Activated naive CD4-positive, alpha-beta T cell treated with anti-CD3 and anti-CD28 coated beads, Interleukin-2, amount 50 U/mL, for 24 hours (primary cell): ENCODE data around the gene MFSD1.
A peak's percentile ranks its signal among the peaks of the same experiment; 100 is the strongest.
"Not testable (repeated sequence)": the region's sequence is repeated elsewhere in the genome, so short reads cannot be mapped to it uniquely, and the experiment has no call there.

Experiments
- H3K27ac Mint-ChIP-seq: one replicate; pipeline ENCODE4 v1.8.0; 2021; ENCODE audit warnings: mild to moderate bottlenecking, mixed read lengths
- H3K27me3 Mint-ChIP-seq: one replicate; pipeline ENCODE4 v1.8.0; 2021; ENCODE audit warnings: mixed read lengths
- H3K36me3 Mint-ChIP-seq: one replicate; pipeline ENCODE4 v1.8.0; 2021; ENCODE audit warnings: mixed read lengths
- H3K4me1 Mint-ChIP-seq: one replicate; pipeline ENCODE4 v1.8.0; 2021; ENCODE audit warnings: mixed read lengths
- H3K4me3 Mint-ChIP-seq: one replicate; pipeline ENCODE4 v1.8.0; 2021; ENCODE audit warnings: mild to moderate bottlenecking, mixed read lengths
- H3K9me3 Mint-ChIP-seq: one replicate; pipeline ENCODE4 v1.8.0; 2021; ENCODE audit warnings: mixed read lengths

MFSD1 gene

GRCh38 chr3:158790901-158791589 lies 10.8 kb upstream of the MFSD1 start:
- no peaks in the 10 kb centered on the region for H3K36me3 Mint-ChIP-seq
- peak overlapping the region; percentile 87 for H3K4me3 Mint-ChIP-seq
- H3K27me3 Mint-ChIP-seq, result no peaks in the 10 kb centered on the region
- H3K27ac Mint-ChIP-seq, result peak overlapping the region; percentile 86
- peaks cover 5% of the 10 kb centered on the region for H3K4me1 Mint-ChIP-seq
- no peaks in the 10 kb centered on the region for H3K9me3 Mint-ChIP-seq

- H3K4me1 Mint-ChIP-seq, H3K36me3 Mint-ChIP-seq, H3K27ac Mint-ChIP-seq, H3K9me3 Mint-ChIP-seq, H3K4me3 Mint-ChIP-seq, H3K27me3 Mint-ChIP-seq: not testable (repeated sequence)
These were observed 10.3 kb upstream of the MFSD1 start for GRCh38 chr3:158791590-158791920.

- Mint-ChIP-seq H3K36me3 (no peaks in the 10 kb centered on the region), H3K9me3 (no peaks in the 10 kb centered on the region), H3K4me3 (no peak overlapping the region), H3K27me3 (no peaks in the 10 kb centered on the region), H3K4me1 (peaks cover 5% of the 10 kb centered on the region), H3K27ac (no peak overlapping the region)
These were observed 9.1 kb upstream of the MFSD1 start for GRCh38 chr3:158792709-158793108.

- H3K27ac Mint-ChIP-seq, result no peak overlapping the region
- H3K36me3 Mint-ChIP-seq, result no peaks in the 10 kb centered on the region
- no peaks in the 10 kb centered on the region for H3K9me3 Mint-ChIP-seq
- no peak overlapping the region for H3K4me3 Mint-ChIP-seq
- H3K4me1 Mint-ChIP-seq, result peaks cover 5% of the 10 kb centered on the region
- H3K27me3 Mint-ChIP-seq, result no peaks in the 10 kb centered on the region
These were observed 7.6 kb upstream of the MFSD1 start for GRCh38 chr3:158794206-158794605.

- H3K27ac Mint-ChIP-seq, result no peak overlapping the region
- H3K4me3 Mint-ChIP-seq, result no peak overlapping the region
- no peaks in the 10 kb centered on the region for H3K9me3 Mint-ChIP-seq
- no peaks in the 10 kb centered on the region for H3K36me3 Mint-ChIP-seq
- H3K27me3 Mint-ChIP-seq, result no peaks in the 10 kb centered on the region
- H3K4me1 Mint-ChIP-seq, result peaks cover 5% of the 10 kb centered on the region
These were observed 6.8 kb upstream of the MFSD1 start for GRCh38 chr3:158794936-158795518.

GRCh38 chr3:158801201-158801600 lies 653 bp upstream of the MFSD1 start:
- H3K9me3 Mint-ChIP-seq, result no peaks in the 10 kb centered on the region
- peaks cover 2% of the 10 kb centered on the region for H3K36me3 Mint-ChIP-seq
- peak overlapping the region; percentile 90 for H3K4me3 Mint-ChIP-seq
- H3K27ac Mint-ChIP-seq, result peak overlapping the region; percentile 89
- H3K27me3 Mint-ChIP-seq, result no peaks in the 10 kb centered on the region
- peaks cover 49% of the 10 kb centered on the region for H3K4me1 Mint-ChIP-seq

- H3K4me3 Mint-ChIP-seq, result peak overlapping the region; percentile 90
- H3K9me3 Mint-ChIP-seq, result no peaks in the 10 kb centered on the region
- H3K36me3 Mint-ChIP-seq, result peaks cover 2% of the 10 kb centered on the region
- peaks cover 51% of the 10 kb centered on the region for H3K4me1 Mint-ChIP-seq
- no peaks in the 10 kb centered on the region for H3K27me3 Mint-ChIP-seq
- H3K27ac Mint-ChIP-seq, result peak overlapping the region; percentile 89
These were observed 785 bp downstream of the MFSD1 start for GRCh38 chr3:158802409-158803268.

GRCh38 chr3:158804441-158804840 lies 2.6 kb downstream of the MFSD1 start:
- Mint-ChIP-seq H3K27ac (peak overlapping the region; percentile 27), H3K4me3 (no peak overlapping the region), H3K27me3 (no peaks in the 10 kb centered on the region), H3K36me3 (peaks cover 11% of the 10 kb centered on the region), H3K4me1 (peaks cover 61% of the 10 kb centered on the region), H3K9me3 (no peaks in the 10 kb centered on the region)

- Mint-ChIP-seq H3K9me3 (no peaks in the 10 kb centered on the region), H3K27me3 (no peaks in the 10 kb centered on the region), H3K4me1 (peaks cover 37% of the 10 kb centered on the region), H3K36me3 (peaks cover 21% of the 10 kb centered on the region), H3K27ac (no peak overlapping the region), H3K4me3 (no peak overlapping the region)
These were observed 6.8 kb downstream of the MFSD1 start for GRCh38 chr3:158808697-158809096.

- H3K4me3 Mint-ChIP-seq, result no peak overlapping the region
- H3K27me3 Mint-ChIP-seq, result no peaks in the 10 kb centered on the region
- H3K4me1 Mint-ChIP-seq, result peaks cover 29% of the 10 kb centered on the region
- H3K9me3 Mint-ChIP-seq, result no peaks in the 10 kb centered on the region
- H3K27ac Mint-ChIP-seq, result no peak overlapping the region
- H3K36me3 Mint-ChIP-seq, result peaks cover 20% of the 10 kb centered on the region
These were observed 7.8 kb downstream of the MFSD1 start for GRCh38 chr3:158809642-158810041.

- no peak overlapping the region for H3K27ac Mint-ChIP-seq
- H3K9me3 Mint-ChIP-seq, result no peaks in the 10 kb centered on the region
- peaks cover 16% of the 10 kb centered on the region for H3K4me1 Mint-ChIP-seq
- no peak overlapping the region for H3K4me3 Mint-ChIP-seq
- no peaks in the 10 kb centered on the region for H3K27me3 Mint-ChIP-seq
- H3K36me3 Mint-ChIP-seq, result peaks cover 21% of the 10 kb centered on the region
These were observed 9.2 kb downstream of the MFSD1 start for GRCh38 chr3:158810823-158811724.

GRCh38 chr3:158819282-158819681 lies 17.4 kb downstream of the MFSD1 start:
- Mint-ChIP-seq H3K4me1 (no peaks in the 10 kb centered on the region), H3K27ac (no peak overlapping the region), H3K9me3 (no peaks in the 10 kb centered on the region), H3K4me3 (no peak overlapping the region), H3K27me3 (no peaks in the 10 kb centered on the region), H3K36me3 (peaks cover 26% of the 10 kb centered on the region)

GRCh38 chr3:158820521-158820920 lies 18.7 kb downstream of the MFSD1 start:
- H3K27me3 Mint-ChIP-seq, result no peaks in the 10 kb centered on the region
- H3K27ac Mint-ChIP-seq, result no peak overlapping the region
- no peaks in the 10 kb centered on the region for H3K4me1 Mint-ChIP-seq
- peaks cover 24% of the 10 kb centered on the region for H3K36me3 Mint-ChIP-seq
- no peaks in the 10 kb centered on the region for H3K9me3 Mint-ChIP-seq
- H3K4me3 Mint-ChIP-seq, result no peak overlapping the region

- no peaks in the 10 kb centered on the region for H3K27me3 Mint-ChIP-seq
- H3K27ac Mint-ChIP-seq, result no peak overlapping the region
- H3K4me3 Mint-ChIP-seq, result no peak overlapping the region
- peaks cover 24% of the 10 kb centered on the region for H3K36me3 Mint-ChIP-seq
- no peaks in the 10 kb centered on the region for H3K9me3 Mint-ChIP-seq
- no peaks in the 10 kb centered on the region for H3K4me1 Mint-ChIP-seq
These were observed 20.0 kb downstream of the MFSD1 start for GRCh38 chr3:158821847-158822246.

GRCh38 chr3:158823426-158823825 lies 21.6 kb downstream of the MFSD1 start:
- H3K4me3 Mint-ChIP-seq, result no peak overlapping the region
- H3K27ac Mint-ChIP-seq, result no peak overlapping the region
- H3K4me1 Mint-ChIP-seq, result no peaks in the 10 kb centered on the region
- H3K9me3 Mint-ChIP-seq, result no peaks in the 10 kb centered on the region
- no peaks in the 10 kb centered on the region for H3K27me3 Mint-ChIP-seq
- H3K36me3 Mint-ChIP-seq, result peaks cover 24% of the 10 kb centered on the region
